GM19240 (cell line): ENCODE results near the gene P2RY11.

Experiments used
- DNase-seq: peaks from one replicate; pipeline ENCODE4 v3.0.0; 2011; ENCODE audit warnings: low spot score; ENCODE audit not compliant: insufficient read length

Gene P2RY11

DNA sequence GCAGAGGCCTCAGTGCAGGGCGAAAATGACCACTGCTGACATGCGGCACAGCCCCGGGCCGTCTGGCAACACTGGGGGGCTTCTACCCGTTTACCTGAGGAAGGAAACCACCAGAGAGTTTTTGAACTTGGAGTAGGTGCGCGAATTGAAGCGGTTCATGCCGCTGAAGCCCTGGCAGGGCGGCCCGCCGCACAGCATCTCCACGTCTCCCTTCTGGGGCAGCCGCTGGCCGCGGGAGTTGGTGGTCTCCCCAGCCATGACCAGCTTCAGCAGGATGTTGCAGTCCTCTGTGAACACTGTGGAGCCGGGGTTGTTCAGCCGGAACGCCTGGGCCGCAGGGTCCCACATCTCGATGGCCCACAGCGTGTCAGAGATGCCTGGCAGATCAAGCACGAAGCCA lies 28.5 kb downstream of the P2RY11 start:
- DNase-seq: no peak

DNA sequence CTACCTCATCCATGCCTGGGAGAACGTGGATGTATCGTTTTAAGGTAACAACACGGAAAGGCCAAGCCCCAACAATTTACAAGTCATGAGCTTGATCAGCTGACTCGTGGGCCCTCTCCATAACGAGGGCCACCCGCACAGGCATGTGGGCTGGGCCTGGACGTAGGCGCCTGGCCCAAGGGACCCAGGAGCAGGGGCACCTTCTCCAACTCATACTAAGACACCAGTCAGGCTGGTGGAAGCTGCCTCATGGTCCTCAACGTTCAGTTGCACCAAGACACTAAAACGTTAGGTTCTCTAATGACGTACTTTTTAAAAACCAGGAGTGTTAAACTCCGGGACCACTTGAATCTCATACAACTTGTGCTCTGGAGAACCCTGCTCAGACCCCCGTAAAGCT lies 30.0 kb downstream of the P2RY11 start:
- DNase-seq: no peak

DNA sequence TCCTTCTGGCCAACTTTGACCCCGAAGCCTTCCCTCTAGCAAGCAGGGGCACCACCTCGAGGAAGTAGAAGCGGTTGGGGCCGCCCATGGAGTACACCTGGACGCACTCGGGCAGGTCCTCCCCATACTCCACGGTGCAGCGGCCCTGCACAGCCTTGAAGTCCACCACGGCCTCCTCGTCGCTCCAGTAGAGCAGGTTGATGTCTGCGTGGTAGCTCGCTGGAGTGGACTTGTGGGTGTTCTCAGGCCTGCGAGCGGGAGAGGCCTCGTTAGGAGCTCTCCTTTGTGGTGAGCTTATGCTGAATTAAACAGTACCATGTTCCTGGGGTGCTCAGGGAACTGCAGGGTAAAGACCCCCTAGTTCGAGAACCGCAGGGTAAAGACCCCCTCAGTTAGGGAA lies 30.5 kb downstream of the P2RY11 start:
- no peak for DNase-seq

DNA sequence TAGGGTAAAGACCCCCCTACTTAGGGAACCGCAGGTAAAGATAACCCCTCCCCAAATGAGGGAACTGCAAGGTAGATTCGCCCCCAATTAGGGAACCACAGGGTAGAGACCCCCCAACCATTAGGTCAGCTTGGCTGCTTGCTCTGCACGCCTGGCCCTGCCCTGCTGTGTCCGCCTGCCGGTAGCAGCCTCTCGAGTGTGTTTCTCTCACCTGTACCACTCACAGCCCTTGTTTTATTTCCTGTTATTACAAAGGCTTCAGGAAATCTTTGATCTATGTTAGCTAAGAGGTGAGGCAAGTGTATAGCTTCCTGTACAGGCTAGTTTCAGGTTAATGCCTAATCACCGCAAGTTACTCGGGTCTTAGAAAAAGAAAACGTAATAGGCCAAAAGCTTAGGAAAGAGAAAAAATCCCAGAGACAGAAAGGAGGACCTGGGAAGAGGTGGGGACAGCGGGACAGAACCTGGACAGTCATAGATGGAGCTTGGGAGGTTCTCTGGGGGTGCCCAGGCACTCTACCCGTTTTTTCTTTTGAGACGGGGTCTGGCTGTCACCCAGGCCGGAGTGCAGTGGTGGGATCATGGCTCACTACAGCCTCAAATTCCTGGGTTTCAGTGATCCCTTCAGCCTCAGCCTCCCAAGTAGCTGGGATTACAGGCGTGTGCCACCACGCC lies 31.3 kb downstream of the P2RY11 start:
- DNase-seq: no peak

DNA sequence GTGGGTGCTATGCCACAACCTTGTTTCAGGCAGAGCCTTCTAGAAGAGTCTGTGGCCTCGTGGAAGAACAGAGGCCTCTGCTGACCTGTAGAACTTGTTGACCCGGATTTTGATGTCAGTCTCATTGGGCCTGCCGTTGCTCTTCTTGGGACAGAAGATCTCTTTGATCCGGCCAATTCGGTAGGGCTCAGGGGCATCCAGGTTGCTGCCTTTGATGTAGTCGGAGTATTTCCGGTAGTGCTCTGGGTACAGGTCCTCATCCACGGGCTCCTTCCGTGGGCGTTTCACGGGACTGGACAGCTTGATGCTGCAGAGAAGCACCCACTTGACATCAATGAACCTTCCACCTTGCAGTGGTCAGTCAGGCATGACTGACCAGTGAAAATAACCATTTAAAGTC lies 32.2 kb downstream of the P2RY11 start:
- DNase-seq: no peak

DNA sequence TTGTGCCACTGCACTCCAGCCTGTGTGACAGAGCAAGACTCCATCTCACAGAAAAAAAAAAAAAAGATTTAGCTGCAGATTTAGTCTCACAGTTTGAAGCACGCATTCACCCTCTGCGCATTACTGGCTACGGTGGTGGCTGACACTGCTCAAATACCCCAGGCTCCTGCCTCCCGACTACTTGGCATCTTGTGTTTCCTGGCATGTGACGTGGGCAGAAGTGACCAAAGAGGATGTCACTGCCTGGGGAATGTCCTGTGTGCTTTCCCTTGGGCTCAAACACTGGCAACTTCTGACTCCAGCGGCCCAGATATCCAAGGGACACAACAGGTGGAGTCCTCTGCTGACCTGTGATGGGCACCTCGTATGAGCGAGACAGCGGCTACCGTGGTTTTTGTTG lies 32.9 kb downstream of the P2RY11 start:
- DNase-seq: no peak

DNA sequence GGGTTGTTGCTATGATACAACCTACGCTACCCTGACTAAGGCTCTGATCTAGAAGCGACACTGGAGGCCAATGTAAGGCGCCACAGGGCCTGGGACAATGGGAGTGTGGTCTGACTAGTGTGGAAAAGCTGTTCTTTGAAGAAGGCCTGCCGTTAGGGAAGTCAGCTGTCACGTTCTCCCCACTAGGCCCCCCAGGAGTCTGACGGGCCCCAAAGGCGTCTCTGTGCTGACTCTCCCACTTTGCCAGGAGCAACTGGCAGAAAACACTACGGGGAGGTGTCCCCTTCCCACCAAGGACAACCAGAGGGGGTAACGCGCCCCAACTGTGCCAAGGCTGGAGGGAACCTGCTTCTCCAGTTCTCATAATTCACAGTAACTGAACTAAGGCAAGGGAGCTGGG lies 33.5 kb downstream of the P2RY11 start:
- no peak for DNase-seq

DNA sequence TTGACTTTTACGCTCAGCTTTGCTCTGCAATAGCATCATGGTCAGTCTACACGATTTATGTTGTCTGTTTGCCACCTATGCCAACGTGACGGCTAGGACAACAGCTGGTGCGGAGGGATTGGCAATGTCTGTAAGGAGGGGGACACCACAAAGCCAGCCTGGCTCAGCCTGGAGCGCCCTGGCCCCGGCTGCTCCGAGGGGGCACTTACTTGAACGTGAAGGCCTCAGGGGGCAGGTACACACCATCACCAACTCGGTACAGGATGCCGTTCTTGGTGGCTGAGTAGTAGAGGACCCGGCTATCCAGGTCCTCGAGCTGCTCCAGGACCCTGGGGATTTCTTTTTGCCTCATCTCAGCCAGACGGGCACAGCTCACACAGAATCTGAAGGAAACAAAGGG lies 34.6 kb downstream of the P2RY11 start:
- DNase-seq: no peak

DNA sequence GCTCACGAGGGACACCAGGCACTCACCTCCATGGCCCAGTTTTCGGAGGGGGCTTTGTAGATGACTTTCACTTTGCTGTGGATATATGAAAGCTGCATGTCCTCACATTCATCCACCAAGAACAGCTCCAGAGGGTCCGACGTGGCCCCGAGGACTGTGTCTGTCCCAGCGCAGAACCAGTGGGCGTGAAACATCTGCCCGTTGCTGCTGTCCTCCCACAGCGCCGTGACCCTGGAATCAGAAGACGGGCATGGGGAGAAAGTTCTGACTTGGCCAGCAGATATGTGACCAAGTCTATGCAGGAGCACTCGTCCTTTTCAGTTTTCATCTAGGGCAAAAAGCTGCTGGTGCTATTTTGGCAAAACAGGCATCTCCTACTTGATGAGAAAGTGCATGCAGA lies 37.9 kb downstream of the P2RY11 start:
- DNase-seq: no peak

DNA sequence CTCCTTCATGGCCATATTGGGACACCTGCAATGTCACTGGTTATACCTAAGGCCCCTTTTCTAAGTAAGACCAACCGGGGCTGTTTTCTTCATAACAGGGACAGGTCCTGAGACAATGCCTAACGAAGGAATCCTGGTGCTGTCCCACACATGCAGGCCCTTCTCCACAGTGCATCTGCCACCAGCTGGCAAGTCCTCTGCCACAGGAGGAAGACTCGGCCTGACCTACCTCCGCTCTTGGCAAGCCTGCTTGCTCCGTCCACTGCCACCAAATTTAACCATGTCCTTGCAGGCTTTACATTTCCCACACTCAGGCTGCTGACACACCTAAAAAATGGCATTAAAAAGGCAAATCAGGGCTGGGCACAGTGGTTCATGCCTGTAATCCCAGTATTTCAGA lies 40.0 kb downstream of the P2RY11 start:
- DNase-seq: no peak

DNA sequence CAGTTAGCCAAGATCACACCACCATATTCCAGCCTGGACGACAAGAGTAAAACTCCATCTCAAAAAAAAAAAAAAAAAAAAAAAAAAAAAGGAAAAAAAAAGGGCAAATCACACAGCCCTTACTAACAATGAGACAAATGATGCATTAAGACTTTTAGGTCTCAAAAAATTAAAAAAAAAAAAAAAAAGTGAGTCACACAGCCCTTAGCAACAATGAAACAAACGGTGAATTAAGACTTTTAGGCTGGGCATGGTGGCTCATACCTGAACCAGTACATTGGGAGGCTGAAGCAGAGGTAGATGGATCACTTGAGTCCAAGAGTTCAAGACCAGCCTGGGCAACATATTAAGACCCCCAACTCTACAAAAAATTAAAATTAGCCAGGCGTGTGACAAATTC lies 40.6 kb downstream of the P2RY11 start:
- no peak for DNase-seq

DNA sequence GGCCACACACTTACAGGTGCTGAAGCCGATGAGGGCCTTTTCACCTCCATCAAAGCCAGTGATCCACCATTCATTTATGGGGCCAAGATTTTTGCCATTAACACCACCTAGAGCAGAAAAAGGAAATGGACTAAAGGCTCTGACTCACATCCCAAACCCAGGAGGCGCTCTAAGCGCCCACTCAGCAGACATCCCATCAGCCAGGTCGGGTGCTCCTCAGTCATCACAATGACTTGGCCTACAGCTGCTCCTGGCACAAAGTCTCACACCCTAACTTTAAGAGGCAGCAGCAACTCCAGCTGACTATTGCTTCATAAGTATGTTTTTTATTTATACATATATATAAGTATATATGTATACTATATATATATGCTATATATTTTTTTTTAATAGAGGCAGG lies 44.3 kb downstream of the P2RY11 start:
- no peak for DNase-seq

DNA sequence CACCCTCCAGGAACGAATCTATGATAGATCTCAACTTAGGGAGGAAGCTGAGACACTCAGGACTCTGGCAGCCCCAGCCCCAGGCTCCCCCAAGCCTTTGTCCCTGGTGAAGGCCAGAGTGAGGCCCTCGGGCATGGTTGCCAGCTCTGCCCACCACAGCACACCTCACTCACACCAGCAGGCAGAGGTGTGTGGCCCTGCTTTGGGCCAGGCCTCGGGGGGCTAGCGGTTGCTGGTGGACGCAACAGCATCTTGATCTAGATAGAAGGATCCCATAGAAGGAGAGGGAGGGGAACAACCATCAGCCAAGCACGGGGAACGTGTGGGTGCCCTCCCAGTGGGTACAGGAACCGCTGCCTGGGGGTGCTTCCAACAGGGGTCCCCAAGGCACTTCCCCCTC lies 46.6 kb downstream of the P2RY11 start:
- DNase-seq: no peak

DNA sequence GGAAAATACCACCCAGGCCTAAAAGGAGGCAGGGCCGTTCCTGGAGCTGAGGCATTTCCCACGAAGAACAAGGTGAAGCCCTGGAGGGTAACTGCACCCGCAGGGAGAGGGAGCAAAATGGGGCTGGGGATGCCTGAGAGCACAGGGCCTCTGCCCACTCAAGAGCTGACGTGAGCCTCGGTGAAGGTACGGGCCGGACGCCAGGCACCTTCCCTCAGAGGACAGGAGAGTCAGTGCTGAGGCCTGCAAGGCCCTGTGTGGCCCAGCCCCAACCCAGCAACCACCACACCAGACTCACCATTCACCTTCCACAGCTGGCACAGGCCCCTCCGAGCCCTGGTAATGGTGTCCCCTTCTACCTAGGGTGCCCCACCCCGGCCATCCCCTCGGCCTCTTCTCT lies 47.0 kb downstream of the P2RY11 start:
- no peak for DNase-seq

DNA sequence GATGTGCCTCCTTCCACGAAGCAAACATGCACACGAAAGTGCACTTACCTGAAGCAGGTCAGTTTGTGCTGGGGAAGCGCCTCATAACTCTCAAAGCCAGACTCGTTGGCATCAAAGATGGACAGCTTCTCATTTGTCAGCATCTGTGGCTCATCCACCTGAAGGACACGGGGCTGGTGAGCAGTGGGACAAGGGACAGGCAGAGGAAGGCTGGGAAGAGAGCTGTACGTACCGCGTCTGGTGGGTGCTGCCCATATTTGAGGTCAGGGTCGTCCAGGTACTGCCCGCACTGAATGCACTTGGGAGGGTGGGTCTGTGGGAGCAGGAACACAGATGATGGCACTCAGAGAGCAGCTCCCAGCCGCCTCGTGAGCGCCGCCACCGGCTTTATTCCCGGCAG lies 48.1 kb downstream of the P2RY11 start:
- DNase-seq: no peak

DNA sequence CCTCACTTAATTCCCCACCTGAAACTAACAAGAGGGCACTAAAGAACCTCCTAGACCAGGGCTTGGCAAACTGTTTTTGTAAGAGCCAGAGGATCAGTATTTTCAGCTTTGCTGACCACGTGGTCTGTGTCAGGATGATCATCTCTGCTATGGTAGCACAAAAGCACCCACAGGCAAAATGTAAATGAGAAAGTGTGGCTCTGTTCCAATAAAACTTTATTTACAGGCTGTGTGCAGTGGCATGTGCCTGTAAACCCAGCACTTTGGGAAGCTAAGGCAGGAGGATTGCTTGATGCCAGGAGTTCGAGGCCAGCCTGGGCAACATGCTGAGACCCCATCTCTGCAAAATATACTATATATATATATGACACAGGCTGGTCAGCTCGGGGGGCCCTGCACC lies 52.0 kb downstream of the P2RY11 start:
- DNase-seq: no peak
